ACHN (cell line): ENCODE data around the gene PAFAH1B1.
A peak's percentile ranks its signal among the peaks of the same experiment; 100 is the strongest.
"Not testable (repeated sequence)": the region's sequence is repeated elsewhere in the genome, so short reads cannot be mapped to it uniquely, and the experiment has no call there.

ENCODE experiments used
- DNase-seq: peaks from one replicate; pipeline ENCODE4 v3.0.0-alpha.2; 2015
- in situ Hi-C: cut with HindIII; loops from 2 replicates; pipeline ENCODE4 v1.10.0; 2017; ENCODE audit warnings: low sequenced_read_pairs, low pct_ligation_motif_present, low pct_unique_long_range_greater_than_20kb

The PAFAH1B1 gene

GRCh38 chr17:2591040-2591640 is 2.3 kb upstream of the PAFAH1B1 start:
- in situ Hi-C loops, result no loop called here
- DNase-seq, result no peak

- peak; percentile 84 for DNase-seq
- in situ Hi-C loops, result no loop called here
Measured at GRCh38 chr17:2593821-2594721, 617 bp downstream of the PAFAH1B1 start.

GRCh38 chr17:2594722-2595599 is 1.5 kb downstream of the PAFAH1B1 start:
- in situ Hi-C loops, result no loop called here
- peak; percentile 14 for DNase-seq

GRCh38 chr17:2595716-2596115 is 2.3 kb downstream of the PAFAH1B1 start:
- in situ Hi-C loops, result no loop called here
- no peak for DNase-seq

GRCh38 chr17:2598166-2598565 is 4.7 kb downstream of the PAFAH1B1 start:
- in situ Hi-C loops, result no loop called here
- DNase-seq, result peak; percentile 66

- in situ Hi-C loops, result loop anchor here (25.0 kb wide), 1 partner anchor 115 kb away; no protein-coding TSS in a partner anchor
- DNase-seq, result no peak
Measured at GRCh38 chr17:2602597-2603017, 9.2 kb downstream of the PAFAH1B1 start.

GRCh38 chr17:2608350-2608913 is 15.0 kb downstream of the PAFAH1B1 start:
- DNase-seq, result no peak
- in situ Hi-C loops, result loop anchor here (25.0 kb wide), 1 partner anchor 121 kb away; no protein-coding TSS in a partner anchor

GRCh38 chr17:2609091-2609490 is 15.6 kb downstream of the PAFAH1B1 start:
- in situ Hi-C loops, result loop anchor here (25.0 kb wide), 1 partner anchor 122 kb away; no protein-coding TSS in a partner anchor
- DNase-seq, result no peak

- in situ Hi-C loops, result loop anchor here (25.0 kb wide), 1 partner anchor 123 kb away; no protein-coding TSS in a partner anchor
Measured at GRCh38 chr17:2610195-2611175, 17.0 kb downstream of the PAFAH1B1 start.

GRCh38 chr17:2611627-2612026 is 18.2 kb downstream of the PAFAH1B1 start:
- no peak for DNase-seq
- in situ Hi-C loops, result loop anchor here (25.0 kb wide), 1 partner anchor 124 kb away; no protein-coding TSS in a partner anchor

More at GRCh38 chr17:2610195-2611175, 17.0 kb downstream of the PAFAH1B1 start:
- DNase-seq, result no peak

- no peak for DNase-seq
- in situ Hi-C loops, result loop anchor here (25.0 kb wide), 1 partner anchor 125 kb away; no protein-coding TSS in a partner anchor
Measured at GRCh38 chr17:2612630-2613029, 19.2 kb downstream of the PAFAH1B1 start.

- in situ Hi-C loops, result loop anchor here (25.0 kb wide), 1 partner anchor 126 kb away; no protein-coding TSS in a partner anchor
- DNase-seq, result no peak
Measured at GRCh38 chr17:2613089-2613808, 19.8 kb downstream of the PAFAH1B1 start.

- in situ Hi-C loops, result loop anchor here (25.0 kb wide), 1 partner anchor 129 kb away; no protein-coding TSS in a partner anchor
- no peak for DNase-seq
Measured at GRCh38 chr17:2615882-2616281, 22.4 kb downstream of the PAFAH1B1 start.

- in situ Hi-C loops, result loop anchor here (25.0 kb wide), 1 partner anchor 134 kb away; no protein-coding TSS in a partner anchor
Measured at GRCh38 chr17:2621241-2621640, 27.8 kb downstream of the PAFAH1B1 start.

GRCh38 chr17:2621951-2622405 is 28.5 kb downstream of the PAFAH1B1 start:
- not testable (repeated sequence) for DNase-seq
- in situ Hi-C loops, result loop anchor here (25.0 kb wide), 1 partner anchor 135 kb away; no protein-coding TSS in a partner anchor

More at GRCh38 chr17:2621241-2621640, 27.8 kb downstream of the PAFAH1B1 start:
- DNase-seq, result no peak

- in situ Hi-C loops, result loop anchor here (25.0 kb wide), 1 partner anchor 136 kb away; no protein-coding TSS in a partner anchor
- not testable (repeated sequence) for DNase-seq
Measured at GRCh38 chr17:2622721-2623301, 29.4 kb downstream of the PAFAH1B1 start.
